HG03558 (cell line): Measurements from ENCODE around the gene RAP1A.
"Not testable (repeated sequence)": the region's sequence is repeated elsewhere in the genome, so short reads cannot be mapped to it uniquely, and the experiment has no call there.

Source experiments
- ATAC-seq: cut with Tn5 transposase; IDR thresholded peaks from one replicate; pipeline ENCODE4 v1.9.1; 2021; ENCODE audit warnings: moderate number of reproducible peaks; ENCODE audit not compliant: unreplicated experiment; ENCODE audit errors: extremely low read depth

Gene RAP1A

DNA sequence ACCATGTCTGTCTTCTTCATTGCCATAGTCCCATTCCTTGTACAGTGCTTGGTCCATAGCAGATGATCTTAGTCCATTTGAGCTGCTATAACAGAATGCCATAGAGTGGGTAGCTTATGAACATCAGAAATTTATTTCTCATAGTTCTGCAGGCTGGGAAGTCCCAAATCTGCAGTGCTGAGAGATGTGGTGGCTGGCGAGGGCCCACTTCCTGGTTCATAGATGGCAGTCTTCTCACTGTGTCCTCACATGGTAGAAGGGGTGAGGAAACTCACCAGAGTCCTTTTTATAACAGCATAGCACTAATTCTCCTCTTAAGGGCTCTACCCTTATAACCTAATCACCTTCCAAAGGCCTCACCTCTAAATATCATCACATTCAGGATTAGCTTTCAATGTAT lies 23.1 kb upstream of the RAP1A start:
- no peak for ATAC-seq

DNA sequence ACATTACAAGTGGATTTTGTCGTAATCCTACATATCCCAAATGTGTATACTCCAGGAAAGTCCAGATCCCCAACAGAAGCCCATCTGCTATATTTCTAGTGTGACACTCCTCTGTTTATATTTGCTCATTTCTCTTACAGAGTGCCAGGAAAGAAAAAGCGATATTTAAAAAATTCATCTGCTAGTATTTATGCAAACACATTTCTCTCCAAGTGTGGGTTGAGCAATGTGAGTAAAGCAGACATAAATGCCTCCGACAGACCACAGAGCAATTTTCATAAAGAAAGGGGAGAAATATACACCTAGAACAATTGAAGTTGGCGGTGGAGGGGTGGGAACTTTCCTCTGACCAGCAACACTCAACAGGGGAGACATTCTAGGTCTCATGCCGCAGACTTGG lies 22.2 kb upstream of the RAP1A start:
- ATAC-seq, result no peak

DNA sequence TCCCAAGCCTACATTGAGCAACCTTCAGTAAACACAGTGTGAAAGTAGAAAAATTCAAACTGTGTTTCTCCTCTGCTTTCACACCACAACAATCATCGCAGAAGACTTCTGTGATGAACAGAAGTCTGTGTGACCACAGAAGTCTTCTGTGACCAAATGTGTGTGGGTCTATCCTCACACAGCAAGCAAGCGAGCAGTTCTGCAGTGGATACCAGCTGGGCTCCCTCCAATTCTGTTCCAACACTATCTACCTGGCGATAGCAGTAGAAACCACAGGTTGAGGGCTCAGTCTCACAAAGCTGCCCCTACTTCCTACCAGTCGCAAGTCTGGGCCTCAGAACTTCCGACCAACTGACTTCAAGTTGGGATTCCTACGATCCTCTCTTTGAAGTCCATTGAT lies 21.0 kb upstream of the RAP1A start:
- no peak for ATAC-seq

DNA sequence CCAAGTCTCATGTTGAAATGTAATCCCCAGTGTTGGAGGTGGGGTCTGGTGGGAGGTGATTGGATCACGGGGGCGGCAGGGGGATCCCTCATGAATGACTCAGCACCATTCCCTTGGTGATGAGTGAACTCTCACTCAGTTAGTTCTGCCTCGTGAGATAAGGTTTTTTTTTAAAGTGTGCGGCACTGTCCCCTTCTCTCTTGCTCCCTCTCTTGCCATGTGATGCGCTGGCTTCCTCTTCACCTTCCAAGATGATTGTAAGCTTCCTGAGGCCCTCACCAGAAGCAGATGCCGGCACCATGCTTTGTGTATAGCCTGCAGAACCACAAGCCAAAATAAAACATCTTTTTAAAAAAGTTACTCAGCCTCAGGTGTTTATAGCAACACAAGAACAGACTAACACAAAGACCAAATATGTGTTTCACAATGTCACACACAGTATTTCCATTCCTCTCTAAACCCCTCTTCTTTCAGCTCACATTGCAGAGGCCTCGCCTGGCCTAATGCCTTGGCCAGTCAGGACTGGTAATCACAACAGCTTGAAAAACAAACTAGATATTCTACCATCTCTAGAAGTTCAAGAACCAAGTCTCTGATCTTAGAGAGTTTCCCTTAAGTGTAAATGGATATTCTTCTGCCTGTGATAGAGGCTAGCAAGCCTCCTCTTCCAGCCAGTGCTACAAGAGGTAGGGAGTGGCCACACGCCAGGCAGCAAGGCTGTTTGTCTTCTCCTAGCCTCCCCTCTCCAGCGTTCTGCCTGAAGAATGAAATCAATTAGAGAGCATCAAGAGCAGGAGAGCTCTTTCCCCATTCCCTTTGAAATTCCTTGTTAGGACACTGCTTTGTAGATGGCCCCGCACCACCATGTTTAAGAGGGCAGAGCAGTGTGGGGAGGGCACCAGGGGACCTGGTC lies 19.6 kb upstream of the RAP1A start:
- ATAC-seq, result no peak

DNA sequence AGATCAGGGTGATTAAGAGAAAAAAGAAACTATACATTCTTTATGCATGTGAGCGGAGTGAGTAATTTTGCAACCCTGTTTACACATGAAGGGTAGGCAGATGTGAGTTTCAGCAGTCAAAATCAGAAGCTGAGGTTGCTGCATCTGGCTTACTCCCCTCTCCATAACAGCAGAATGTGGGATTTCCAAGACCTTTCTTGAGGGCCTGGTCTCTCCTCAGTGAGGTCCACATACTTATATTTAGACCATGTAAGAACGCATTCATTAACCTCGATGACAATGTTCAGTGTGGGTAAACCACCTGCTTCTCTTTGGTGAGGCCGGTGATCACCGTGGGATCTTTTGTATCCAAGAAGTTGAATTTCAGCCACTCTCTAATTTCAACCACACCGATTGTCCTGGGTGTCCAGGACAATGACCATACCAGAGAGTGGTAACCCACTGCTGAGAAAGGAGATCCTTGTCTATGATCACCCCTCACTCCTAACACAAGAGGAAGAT lies 18.7 kb upstream of the RAP1A start:
- peak; percentile 58 for ATAC-seq

DNA sequence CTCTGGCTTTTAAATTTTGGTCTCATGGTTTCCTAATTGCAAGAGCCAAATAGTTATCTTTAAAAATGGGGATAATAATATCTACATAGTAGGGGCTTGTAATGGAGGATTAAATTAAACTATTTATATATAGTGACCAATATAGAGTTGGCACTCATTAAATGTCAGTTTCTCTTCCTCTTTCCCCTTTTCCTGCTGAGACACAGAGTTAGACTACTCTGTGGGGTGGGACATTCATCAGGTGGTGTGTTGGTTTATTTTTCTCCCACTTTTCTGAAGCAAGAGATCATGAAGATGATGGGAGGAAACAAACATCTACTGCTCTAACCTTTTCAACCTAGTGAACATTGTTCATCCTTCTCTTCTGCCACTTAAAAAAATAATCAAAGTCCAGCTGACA lies 17.3 kb upstream of the RAP1A start:
- no peak for ATAC-seq

DNA sequence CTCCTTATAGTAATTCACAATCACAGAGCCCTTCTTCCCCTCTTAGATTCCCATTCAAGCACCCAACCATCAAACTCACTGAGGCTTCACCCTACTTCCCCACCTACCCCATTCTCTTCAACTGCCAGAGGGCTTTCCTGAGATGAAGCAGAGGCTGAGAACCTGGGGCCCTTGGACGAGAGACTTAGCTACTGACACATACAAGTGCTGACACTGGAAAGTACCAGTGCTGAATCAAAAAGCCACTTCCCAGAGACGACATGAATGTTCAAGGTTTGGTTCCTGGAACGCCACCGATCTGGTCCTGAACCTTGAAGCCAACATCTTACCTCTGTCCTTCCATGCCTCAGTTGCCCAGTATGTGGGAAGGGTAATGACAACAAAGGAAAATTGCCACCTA lies 16.6 kb upstream of the RAP1A start:
- ATAC-seq, result no peak

DNA sequence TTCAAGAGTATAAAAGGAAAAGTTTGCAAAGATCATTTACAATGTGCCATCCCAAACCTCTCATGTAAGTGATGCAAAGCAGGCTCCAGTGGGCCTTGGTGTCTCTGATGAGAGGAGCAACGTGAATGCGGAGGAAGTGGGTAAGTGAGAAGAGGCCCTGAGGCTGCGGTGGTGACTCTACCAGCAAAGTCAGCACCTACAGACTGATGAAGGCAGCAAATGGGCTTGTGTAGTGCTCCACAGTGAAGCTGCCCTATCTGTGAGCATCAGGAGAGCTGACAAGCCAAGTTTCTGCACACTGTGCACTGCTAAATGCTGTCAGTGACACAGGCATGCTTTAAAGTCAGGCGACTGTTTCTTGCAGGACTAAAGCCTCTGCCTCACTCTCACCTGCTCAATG lies 15.6 kb upstream of the RAP1A start:
- ATAC-seq, result no peak

DNA sequence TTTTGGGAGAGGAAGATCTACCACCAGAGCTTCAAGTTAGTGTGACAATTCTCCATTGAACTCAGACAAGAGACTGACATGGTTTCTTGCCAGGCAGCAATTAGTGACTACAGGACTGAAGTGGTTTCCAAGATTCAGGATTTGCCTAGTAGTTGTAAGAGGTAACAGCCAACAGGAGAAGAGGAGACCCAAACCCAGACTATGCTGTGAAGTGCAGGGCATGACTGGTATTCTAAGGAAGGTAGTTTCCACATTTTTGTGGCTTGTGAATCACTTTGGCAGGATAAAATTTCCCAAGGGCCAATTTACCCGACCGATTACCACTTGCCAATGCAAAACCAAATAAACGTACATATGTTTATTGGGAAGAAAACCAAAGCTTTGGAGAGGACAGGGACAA lies 14.7 kb upstream of the RAP1A start:
- no peak for ATAC-seq

DNA sequence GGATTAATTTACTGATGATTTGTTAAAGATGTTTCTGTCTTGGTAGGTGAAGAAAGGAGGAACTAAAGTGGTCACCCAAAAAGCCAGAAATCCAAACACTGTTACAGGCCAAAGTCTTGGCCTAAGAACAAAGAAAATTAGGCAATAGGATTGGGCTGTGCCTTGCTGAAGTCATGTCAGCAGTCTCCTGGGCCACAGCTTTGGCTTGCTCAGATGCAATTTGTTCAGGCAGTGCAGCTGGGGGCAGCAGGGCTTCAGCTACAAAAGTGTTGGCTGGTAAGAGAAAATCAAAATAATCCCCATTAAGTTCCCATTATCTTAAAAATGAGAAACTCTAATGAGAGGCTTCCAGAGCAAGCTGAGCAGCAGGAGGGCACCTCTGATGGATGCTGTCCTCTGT lies 14.0 kb upstream of the RAP1A start:
- ATAC-seq, result no peak

DNA sequence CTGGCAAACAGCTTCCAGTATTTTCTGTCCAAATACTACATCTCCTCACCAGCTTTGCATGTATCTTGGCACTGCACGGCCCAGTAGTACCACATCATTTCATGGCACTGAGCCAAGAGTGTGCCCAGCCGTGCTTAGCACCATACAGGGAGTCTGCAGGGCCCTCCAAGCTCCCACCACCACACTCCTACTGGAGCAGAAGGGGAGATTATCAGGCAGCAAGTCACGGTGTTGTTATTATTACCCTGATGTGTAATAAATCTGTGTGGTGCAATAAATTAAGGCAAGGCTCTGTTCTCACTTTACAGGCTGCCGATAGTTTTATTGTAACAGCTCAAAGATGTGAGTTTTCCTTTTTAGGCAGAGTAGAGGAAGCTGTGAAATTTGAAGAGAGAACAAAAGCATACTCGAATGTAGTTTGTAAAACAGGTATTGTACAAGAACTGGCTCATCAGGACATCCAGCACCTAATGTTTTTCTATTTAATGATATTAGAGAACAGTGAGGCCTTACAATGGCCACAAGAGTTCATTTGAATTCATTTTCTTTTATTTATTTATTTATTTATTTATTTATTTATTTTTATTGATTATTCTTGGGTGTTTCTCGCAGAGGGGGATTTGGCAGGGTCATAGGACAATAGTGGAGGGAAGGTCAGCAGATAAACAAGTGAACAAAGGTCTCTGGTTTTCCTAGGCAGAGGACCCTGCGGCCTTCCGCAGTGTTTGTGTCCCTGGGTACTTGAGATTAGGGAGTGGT lies 13.0 kb upstream of the RAP1A start:
- ATAC-seq, result not testable (repeated sequence)

DNA sequence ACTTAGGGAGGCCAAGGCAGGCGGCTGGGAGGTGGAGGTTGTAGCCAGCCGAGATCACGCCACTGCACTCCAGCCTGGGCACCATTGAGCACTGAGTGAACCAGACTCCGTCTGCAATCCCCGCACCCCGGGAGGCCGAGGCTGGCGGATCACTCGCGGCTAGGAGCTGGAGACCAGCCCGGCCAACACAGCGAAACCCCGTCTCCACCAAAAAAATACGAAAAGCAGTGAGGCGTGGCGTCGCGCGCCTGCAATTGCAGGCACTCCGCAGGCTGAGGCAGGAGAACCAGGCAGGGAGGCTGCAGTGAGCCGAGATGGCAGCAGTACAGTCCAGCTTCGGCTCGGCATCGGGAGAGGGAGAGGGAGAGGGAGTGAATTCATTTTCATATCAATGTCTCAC lies 11.1 kb upstream of the RAP1A start:
- ATAC-seq, result not testable (repeated sequence)

DNA sequence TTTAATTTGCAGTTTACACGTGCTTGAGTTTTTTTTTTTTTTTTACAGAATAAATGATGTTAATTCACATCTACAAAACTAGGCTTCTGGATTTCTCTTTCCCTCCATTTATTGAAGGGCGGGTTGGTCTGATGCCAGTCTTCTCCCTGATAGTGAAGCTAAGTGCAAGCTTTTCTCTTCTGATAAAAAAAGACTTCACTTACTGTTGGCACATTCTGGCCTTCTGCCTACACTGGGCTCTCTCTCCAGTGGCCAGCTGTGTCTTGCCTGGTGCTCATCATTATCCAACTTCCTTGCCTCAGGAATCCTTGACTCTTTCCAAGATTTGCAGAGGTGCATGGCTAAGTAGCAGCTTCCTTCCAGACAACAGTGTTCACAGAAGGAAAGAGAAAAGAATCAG lies 7.6 kb upstream of the RAP1A start:
- no peak for ATAC-seq

DNA sequence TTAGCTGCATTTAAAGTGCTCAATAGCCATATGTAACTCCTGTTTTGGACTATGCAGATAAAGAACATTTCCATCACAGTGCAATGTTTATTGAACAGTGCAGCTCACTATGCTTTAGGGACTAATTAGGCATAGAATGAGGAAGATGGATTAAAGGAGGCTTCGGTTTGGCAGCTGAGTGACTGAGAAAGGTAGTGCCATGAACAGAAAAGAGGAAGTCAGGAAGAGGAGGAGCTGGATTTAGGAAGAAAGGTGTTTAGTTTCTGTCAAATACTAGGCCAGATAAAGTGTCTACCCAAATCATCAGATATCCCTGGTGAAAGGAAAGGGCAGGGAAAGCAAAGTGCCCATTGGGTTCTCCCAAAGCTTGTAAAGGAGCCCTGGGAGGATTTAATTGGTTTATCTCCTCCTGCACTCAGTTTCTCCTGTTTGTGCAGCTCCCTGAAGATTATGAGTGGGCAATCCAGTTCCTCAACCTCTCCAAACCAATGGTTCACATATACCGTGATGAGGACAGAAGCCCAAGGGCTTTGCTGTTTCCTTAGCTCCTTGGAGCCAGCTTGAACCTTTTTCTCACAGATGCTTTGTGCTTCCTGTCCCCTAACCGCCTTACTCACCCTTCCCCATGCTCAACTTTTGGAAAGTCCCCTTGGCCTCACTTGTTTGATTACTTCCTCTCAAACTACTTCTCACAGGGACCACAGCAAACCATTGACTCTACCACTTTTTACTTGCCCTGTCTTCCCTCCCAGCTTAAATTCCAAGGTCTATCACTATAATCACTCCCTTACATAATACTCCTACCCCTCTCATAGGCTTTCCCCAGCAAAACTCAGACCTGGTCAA lies 3.5 kb upstream of the RAP1A start:
- peak; percentile 39 for ATAC-seq

DNA sequence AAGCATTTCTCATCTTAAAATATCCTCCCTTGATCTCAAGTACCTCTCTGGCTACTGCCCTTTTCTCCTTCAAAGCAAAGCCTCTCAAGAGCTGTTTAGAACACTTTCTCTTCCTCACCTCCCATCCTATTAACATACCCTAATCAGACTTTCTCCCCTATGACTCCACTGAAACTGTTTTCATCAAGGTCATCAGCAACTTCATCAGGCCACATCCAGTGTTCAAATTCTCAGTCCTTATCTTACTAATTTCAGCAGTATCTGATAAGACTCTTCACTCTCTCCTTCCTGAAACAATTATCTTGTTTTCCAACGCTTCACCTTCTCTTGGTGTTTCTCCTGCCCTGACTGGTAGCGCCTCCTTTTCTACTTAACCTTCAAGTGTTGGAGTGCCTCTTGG lies 1.5 kb upstream of the RAP1A start:
- no peak for ATAC-seq

DNA sequence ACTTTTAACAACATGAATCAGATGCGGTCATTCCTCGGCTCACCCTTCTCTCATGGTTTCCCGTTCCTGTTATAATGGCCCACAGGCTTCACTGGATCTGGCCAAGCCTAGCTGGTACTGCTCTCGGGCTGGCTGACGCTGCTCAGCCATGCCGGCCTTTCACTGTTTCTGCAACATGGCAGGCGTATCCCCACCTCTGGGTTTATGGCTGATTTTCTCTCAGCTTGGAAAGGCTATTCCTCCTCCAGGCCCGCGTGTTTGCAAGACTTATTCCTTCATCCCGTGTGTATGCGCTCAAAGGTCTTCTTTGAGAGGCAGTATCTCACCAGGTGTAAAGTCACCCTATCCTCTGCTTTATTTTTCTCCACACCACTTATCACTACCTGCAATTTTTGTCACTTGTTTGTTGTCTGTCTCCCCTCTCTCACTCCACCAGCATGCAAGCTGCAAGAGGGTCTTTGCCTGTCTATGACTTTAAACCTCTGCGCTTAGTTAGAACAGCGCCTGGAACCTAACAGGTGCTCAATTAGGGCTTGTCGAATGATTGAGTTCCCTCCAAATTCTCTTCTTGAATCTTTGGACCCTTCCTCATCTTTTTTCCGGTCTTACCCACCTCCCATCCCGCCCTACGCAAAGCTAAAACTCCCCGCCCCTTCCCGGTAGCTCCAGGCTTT lies 491 bp upstream of the RAP1A start:
- ATAC-seq, result no peak

DNA sequence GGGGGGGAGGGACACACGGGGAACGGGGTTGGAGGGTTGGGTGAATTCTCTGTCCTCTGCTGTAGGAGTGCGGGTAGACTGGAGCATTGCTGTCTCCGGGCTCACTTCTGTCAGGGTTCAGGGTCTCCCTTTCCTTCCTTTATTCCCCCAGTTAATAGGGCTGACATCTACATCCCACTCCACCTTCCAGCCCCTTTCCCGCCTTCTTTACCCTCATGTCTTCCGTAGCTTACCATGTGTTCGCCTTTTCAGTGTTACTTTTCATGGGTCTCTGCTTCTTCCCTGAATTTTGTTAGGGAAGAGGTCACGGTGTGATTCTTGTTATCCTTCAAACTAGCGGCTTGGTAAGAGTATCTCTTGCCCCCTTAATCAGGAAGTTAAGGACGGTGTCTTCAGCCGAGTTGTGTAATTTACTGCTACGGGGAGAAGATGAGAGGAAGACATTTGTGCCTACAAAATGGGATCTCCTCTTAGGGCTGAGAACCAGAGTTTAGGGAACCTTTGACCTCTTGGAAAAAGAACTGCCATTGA lies 917 bp downstream of the RAP1A start:
- ATAC-seq, result no peak

DNA sequence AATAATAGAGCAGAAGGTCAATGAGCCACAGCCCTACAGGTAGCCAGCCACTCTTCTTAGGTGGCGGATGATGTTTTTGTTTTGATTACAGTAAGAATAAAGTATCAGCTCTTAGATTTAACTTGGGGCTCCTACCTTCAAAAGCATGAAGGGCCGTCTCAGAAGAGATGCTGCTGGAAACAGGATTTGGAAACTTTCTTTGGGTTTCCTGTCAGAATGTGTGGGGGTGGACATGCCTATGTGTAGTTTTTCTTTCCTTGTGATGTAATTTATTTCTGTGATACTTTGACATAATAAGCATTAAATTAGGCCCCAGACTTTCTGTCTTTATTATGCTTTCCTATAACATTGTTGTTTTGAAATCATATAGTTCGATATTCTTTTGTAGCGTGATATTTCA lies 1.5 kb downstream of the RAP1A start:
- ATAC-seq, result no peak

DNA sequence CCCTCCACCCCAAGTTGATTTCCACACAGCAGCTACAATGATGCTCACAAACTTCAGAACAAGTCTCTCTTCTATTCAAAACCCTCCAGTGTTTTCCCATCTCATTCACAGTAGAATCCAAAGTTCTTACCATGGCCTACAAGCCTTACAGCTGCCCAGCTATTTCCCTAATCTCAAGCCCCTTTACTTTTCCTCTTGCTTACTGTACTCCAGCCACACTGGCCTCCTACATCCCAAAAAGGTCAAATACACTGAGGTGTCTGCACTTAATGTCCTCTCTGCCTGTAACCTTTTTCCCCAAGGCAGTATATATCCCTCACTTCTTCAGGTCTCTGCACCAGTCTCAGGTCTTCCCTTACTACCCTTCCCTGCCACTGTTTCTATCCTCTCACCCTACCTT lies 2.6 kb downstream of the RAP1A start:
- no peak for ATAC-seq

DNA sequence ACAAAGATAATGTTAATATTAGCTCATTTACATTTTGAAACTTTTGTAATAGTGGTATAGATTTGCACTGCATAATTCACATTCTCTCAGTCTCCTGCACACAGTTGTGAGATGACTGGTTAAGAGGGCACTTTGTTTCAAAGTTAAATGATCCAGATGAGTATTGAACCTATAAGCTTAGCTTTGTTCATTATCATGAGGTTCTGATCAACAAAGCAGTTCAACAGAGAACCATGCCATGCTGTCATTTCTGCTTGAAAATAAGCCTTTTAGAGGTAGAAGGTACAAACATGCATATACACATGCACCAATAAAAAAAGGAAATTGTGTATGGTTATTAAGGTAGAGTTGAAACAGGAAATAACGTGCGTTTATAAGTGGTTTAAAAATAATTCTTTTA lies 4.8 kb downstream of the RAP1A start:
- no peak for ATAC-seq
